HepG2 (cell line): Measurements from ENCODE around the gene AP1M1.

Experiments used
- FOXK1 ChIP-seq: sonication (generic); formaldehyde crosslinking; IDR thresholded peaks from 2 replicates; pipeline ENCODE4 v1.4.0; 2020; ENCODE audit warnings: low read depth, missing genetic modification reagents, borderline replicate concordance
- MIER3 ChIP-seq: IDR thresholded peaks from 2 replicates; pipeline ENCODE4 v1.6.1; 2016; ENCODE audit warnings: missing compliant biosample characterization, borderline replicate concordance
- PHF8 ChIP-seq: sonication (generic); formaldehyde crosslinking; IDR thresholded peaks from 2 replicates; pipeline ENCODE4 v1.5.0; 2020; ENCODE audit warnings: missing genetic modification reagents
- POLR2AphosphoS2 ChIP-seq: IDR thresholded peaks from 2 replicates; pipeline ENCODE4 v1.6.1; 2011; ENCODE audit warnings: low read depth, low read length, improper control_type of control experiment
- RBFOX2 ChIP-seq: fragments of 200-400 bp; formaldehyde crosslinking; IDR thresholded peaks from 2 replicates; pipeline ENCODE4 v1.6.1; 2017; ENCODE audit warnings: low read depth, mild to moderate bottlenecking, low read length
- RFX5 ChIP-seq: IDR thresholded peaks from 2 replicates; pipeline ENCODE4 v1.6.1; 2011; ENCODE audit warnings: low read depth, low read length, improper control_type of control experiment
- ZNF274 ChIP-seq: sonication (generic); formaldehyde crosslinking; IDR thresholded peaks from 2 replicates; pipeline ENCODE4 v1.5.1; 2020; ENCODE audit warnings: mild to moderate bottlenecking, missing genetic modification reagents
- ZNF337 ChIP-seq: sonication (generic); formaldehyde crosslinking; IDR thresholded peaks from 2 replicates; pipeline ENCODE4 v1.5.1; 2020; ENCODE audit warnings: missing genetic modification reagents, low read depth, mild to moderate bottlenecking, borderline replicate concordance
- ZNF674 ChIP-seq: sonication (generic); formaldehyde crosslinking; IDR thresholded peaks from 2 replicates; pipeline ENCODE4 v1.5.0; 2020; ENCODE audit warnings: low read depth, mild to moderate bottlenecking, missing genetic modification reagents
- ZNF781 ChIP-seq: sonication (generic); formaldehyde crosslinking; IDR thresholded peaks from 2 replicates; pipeline ENCODE4 v1.5.1; 2020; ENCODE audit warnings: borderline replicate concordance, mild to moderate bottlenecking, missing genetic modification reagents; ENCODE audit errors: not compliant biosample characterization
- TF ChIP-seq, protein P1 (sequence below): sonication (generic); formaldehyde crosslinking; IDR thresholded peaks from 2 replicates; pipeline ENCODE4 v1.5.1; 2020; ENCODE audit warnings: missing genetic modification reagents, mild to moderate bottlenecking, borderline replicate concordance
- TF ChIP-seq, protein P2 (sequence below): sonication (generic); formaldehyde crosslinking; IDR thresholded peaks from 2 replicates; pipeline ENCODE4 v1.5.0; 2020; ENCODE audit warnings: missing genetic modification reagents, mild to moderate bottlenecking, borderline replicate concordance
- TF ChIP-seq, protein P3 (sequence below): sonication (generic); formaldehyde crosslinking; IDR thresholded peaks from 2 replicates; pipeline ENCODE4 v1.5.0; 2020; ENCODE audit warnings: mild to moderate bottlenecking, missing genetic modification reagents, moderate library complexity

DNA sequence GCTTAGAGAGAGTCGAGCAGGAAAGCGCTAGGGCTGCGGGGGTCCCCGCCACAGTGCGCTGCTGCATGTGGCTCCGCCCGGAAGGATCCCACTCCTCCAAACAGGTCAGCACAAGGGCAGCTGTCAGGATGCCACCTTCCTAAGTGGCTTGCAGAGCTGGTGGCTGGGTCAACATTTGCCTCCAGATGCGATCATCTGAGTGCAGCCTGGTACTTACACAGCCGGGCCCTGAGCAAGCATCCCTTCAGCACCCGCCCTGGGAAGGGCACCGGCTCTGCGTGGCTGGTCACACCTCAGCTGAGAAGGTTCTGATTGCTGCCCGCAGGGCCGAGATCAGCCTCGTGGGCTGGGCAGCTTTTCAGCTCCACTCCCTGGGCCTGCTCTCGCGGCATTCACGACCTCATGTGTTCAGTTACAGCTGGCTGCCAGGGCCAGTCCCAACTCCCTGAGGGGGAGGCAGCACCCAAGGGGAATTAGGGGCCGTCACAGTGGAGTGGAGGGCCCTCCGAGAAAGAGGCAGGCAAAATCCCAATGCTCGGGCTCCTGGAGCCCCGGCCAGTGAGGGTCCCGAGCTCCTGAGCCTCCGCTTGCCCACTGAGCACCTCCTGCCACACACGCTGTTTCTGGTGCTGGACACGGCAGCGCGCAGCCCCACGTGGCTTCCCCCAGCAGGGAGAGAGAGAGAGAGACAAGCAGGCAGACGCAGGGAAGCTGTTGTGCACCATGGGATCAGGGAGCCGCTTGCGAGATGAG is 26.8 kb downstream of the AP1M1 start:
- TF ChIP-seq POLR2AphosphoS2: no peak
- TF ChIP-seq ZNF781 (CRISPR knock-in tag): no peak
- no peak for TF ChIP-seq RFX5
- no peak for TF ChIP-seq ZNF674
- no peak for TF ChIP-seq ZNF274
- TF ChIP-seq MIER3 (CRISPR knock-in tag): no peak
- no peak for TF ChIP-seq ZNF337 (CRISPR knock-in tag)
- TF ChIP-seq, protein P1, sequence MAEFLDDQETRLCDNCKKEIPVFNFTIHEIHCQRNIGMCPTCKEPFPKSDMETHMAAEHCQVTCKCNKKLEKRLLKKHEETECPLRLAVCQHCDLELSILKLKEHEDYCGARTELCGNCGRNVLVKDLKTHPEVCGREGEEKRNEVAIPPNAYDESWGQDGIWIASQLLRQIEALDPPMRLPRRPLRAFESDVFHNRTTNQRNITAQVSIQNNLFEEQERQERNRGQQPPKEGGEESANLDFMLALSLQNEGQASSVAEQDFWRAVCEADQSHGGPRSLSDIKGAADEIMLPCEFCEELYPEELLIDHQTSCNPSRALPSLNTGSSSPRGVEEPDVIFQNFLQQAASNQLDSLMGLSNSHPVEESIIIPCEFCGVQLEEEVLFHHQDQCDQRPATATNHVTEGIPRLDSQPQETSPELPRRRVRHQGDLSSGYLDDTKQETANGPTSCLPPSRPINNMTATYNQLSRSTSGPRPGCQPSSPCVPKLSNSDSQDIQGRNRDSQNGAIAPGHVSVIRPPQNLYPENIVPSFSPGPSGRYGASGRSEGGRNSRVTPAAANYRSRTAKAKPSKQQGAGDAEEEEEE (CRISPR knock-in tag): no peak
- TF ChIP-seq, protein P2, sequence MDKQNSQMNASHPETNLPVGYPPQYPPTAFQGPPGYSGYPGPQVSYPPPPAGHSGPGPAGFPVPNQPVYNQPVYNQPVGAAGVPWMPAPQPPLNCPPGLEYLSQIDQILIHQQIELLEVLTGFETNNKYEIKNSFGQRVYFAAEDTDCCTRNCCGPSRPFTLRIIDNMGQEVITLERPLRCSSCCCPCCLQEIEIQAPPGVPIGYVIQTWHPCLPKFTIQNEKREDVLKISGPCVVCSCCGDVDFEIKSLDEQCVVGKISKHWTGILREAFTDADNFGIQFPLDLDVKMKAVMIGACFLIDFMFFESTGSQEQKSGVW: no peak
- no peak for TF ChIP-seq FOXK1
- TF ChIP-seq, protein P3, sequence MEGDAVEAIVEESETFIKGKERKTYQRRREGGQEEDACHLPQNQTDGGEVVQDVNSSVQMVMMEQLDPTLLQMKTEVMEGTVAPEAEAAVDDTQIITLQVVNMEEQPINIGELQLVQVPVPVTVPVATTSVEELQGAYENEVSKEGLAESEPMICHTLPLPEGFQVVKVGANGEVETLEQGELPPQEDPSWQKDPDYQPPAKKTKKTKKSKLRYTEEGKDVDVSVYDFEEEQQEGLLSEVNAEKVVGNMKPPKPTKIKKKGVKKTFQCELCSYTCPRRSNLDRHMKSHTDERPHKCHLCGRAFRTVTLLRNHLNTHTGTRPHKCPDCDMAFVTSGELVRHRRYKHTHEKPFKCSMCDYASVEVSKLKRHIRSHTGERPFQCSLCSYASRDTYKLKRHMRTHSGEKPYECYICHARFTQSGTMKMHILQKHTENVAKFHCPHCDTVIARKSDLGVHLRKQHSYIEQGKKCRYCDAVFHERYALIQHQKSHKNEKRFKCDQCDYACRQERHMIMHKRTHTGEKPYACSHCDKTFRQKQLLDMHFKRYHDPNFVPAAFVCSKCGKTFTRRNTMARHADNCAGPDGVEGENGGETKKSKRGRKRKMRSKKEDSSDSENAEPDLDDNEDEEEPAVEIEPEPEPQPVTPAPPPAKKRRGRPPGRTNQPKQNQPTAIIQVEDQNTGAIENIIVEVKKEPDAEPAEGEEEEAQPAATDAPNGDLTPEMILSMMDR (CRISPR knock-in tag): no peak
- TF ChIP-seq PHF8 (CRISPR knock-in tag): no peak
- no peak for TF ChIP-seq RBFOX2
